Upper lobe of left lung (tissue), 4 donors: ENCODE data around the gene C1QTNF3.

Experiments
- EP300 ChIP-seq, 4 donors: sonication (generic); formaldehyde crosslinking; IDR thresholded peaks; one replicate each; pipeline ENCODE4 v1.5.1; 2017; ENCODE audit warnings: antibody characterized with exemption in 4 of 4, control low read depth in 2 of 4
- POLR2A ChIP-seq, 4 donors: fragments of 450-650 bp; IDR thresholded peaks; one replicate each; pipeline ENCODE4 v1.5.1; 2016 to 2017; ENCODE audit warnings: antibody characterized with exemption in 4 of 4, mild to moderate bottlenecking in 2 of 4
- POLR2AphosphoS5 ChIP-seq, 2 donors: sonication (generic); formaldehyde crosslinking; IDR thresholded peaks; one replicate each; pipeline ENCODE4 v1.5.1; 2017; ENCODE audit warnings: antibody characterized with exemption in 2 of 2
- TF ChIP-seq, protein P1 (sequence below), 6 experiments: fragments of 450-650 bp in 4 of 6; fragments of 200-600 bp in 2 of 6; sonication (generic) in 2 of 6; IDR thresholded peaks; one replicate each; pipeline ENCODE4 v1.5.1; 2016 to 2019; ENCODE audit warnings: antibody characterized with exemption in 6 of 6

DNA sequence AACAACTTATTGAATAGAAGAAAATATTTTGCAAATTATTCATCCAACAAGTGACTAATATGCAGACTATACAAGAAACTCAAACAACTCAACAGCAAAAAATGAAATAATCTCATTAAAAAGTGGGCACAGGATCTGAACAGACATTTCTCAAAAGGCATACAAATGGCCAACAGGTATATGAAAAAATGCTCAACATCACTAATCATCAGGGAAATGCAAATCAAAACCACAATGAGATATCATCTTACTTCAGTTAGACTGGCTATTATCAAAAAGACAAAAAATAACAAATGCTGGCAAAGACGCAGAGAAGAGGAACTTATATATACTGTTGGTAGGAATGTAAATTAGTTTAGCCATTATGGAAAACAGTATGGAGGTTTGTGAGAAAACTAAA is 33.4 kb downstream of the C1QTNF3 start:
- TF ChIP-seq POLR2A (IDR thresholded peaks at IDR 0.05) (no peak), POLR2AphosphoS5 (IDR thresholded peaks at IDR 0.05) (no peak), EP300 (IDR thresholded peaks at IDR 0.05) (no peak)
- TF ChIP-seq, protein P1, sequence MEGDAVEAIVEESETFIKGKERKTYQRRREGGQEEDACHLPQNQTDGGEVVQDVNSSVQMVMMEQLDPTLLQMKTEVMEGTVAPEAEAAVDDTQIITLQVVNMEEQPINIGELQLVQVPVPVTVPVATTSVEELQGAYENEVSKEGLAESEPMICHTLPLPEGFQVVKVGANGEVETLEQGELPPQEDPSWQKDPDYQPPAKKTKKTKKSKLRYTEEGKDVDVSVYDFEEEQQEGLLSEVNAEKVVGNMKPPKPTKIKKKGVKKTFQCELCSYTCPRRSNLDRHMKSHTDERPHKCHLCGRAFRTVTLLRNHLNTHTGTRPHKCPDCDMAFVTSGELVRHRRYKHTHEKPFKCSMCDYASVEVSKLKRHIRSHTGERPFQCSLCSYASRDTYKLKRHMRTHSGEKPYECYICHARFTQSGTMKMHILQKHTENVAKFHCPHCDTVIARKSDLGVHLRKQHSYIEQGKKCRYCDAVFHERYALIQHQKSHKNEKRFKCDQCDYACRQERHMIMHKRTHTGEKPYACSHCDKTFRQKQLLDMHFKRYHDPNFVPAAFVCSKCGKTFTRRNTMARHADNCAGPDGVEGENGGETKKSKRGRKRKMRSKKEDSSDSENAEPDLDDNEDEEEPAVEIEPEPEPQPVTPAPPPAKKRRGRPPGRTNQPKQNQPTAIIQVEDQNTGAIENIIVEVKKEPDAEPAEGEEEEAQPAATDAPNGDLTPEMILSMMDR (IDR thresholded peaks at IDR 0.05), result no peak
